ENCODE results near the gene MVB12B.

DNA sequence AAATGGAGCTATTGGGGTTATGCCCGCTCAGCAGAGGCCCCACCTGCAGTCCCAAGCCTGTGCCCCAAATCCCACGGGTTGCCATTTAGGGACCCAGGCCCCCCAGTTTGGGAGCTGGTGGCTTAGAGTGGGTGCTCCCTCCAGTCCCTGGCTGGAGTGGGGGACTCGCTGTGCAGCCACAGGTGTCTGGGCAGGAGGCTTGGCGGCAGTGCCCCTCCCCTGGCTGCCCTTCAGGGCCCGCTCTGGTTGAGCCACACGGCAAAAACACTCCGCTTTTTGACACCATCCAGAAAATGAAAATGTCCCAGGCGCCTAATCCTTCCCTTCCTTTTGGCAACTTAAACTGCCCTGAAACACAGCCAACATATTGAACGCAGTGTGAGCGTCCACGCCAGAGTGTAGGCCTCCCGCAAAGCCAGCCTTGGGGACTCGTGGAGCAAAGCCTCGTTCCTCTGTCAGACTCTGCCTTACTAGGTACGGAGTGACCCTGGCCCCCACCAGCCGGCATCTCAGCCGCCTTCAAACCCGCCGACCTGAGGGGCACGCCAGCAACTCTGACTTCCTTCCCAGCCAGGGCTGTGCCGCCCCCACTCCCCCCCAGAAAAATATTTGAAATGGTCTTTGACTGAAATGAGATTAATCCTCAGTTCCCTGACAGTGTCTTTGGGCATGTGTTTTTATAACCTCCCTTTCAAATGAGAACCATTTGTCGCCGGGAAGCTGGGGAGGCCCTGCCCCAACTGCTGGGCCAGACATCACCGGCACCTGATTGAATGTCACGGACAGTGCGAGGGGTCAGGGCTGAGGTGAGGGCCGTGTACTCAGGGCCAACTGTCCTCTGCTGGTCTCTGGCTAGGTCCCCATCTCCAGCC, 188.6 kb downstream of the MVB12B start:
- TF ChIP-seq POLR2AphosphoS5 (IDR thresholded peaks at IDR 0.05) (no peak), CTCF (IDR thresholded peaks at IDR 0.05) (no peak)
